Measurements from ENCODE around the gene SLC5A2.
"Not testable (repeated sequence)": the region's sequence is repeated elsewhere in the genome, so short reads cannot be mapped to it uniquely, and the experiment has no call there.

The SLC5A2 gene

GRCh38 chr16:31528523-31529107 is 45.7 kb downstream of the SLC5A2 start:
- DNase-seq (ENCODE audit: low read depth, low spot score), result no peak

- peak; percentile 94 for DNase-seq (ENCODE audit: low read depth, low spot score)
Observed at GRCh38 chr16:31529108-31529936, 46.4 kb downstream of the SLC5A2 start.

DNA sequence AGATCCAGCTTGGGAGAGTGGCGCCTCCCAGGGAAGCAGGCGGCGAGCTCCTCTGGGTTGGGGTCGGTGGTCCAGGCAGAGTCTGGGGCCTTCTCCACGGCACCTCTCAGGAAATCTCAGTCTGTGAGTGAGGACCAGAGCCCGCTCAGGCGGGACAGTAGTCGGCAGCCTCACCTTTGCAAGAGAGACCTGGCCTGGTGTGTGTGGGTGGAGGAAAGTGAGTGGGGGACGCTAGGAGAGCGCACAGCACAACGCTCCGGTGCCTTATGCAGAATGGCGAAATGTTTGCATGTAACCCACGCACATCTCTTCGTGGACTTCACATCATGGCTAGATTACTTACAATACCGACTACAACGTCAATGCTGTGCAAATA is 47.0 kb downstream of the SLC5A2 start:
- no peak for DNase-seq (ENCODE audit: low read depth, low spot score)

DNA sequence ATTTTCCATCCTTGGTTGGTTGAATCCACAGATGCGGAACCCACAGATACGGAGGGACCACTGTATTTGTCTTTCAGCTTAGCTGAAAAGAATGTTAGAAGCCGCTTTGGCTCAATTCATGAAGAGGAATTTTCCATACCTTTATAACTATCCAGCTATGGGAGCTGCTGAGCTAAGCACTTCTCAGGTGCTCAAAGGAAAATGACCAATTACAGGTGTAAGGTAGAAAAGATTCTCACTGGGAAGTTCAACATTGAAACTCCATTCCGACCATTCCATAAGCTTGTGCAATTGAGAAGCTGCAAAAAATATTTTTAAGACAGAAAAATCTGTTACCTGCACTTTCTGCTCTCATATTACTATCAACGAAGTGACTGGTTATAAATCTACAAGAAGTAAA is 47.5 kb downstream of the SLC5A2 start:
- no peak for DNase-seq (ENCODE audit: low read depth, low spot score)

- no peak for DNase-seq (ENCODE audit: low read depth, low spot score)
Observed at GRCh38 chr16:31531096-31531495, 48.2 kb downstream of the SLC5A2 start.

DNA sequence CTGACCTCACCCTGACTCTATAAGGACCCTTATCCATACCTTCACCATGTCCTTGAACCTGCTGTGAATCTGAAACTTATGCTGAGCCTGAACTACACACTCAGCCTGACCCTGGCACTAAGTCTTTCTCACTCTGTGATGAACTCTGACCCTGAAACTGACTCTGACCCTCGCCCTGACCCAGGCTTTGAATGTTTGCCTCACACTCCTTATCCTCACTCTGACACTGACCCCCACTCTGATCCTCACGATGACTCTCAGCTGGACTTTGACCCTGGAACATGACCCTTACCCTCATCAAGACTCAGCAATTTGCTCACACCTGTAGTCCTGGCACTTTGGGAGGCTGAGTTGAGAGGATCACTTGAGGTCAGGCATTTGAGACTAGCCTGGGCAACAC is 49.2 kb downstream of the SLC5A2 start:
- no peak for DNase-seq (ENCODE audit: low read depth, low spot score)

DNA sequence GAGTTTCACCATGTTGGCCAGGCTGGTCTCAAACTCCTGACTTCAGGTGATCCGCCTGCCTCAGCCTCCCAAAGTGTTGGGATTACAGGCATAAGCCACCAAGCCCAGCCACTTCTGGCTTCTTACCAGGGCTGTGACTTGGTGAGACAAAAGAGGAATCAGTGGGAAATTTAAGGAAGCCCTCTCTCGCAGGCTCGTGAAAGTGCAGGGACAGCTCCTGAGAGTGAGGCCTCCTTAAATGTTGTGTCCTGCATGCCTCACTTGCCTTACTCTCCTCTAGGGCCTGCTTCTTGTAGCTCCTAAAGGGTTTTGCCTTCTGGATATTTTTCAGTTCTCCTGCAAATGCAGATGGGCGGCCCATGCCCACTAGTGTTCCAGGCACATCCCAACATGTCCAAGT is 50.0 kb downstream of the SLC5A2 start:
- no peak for DNase-seq (ENCODE audit: low read depth, low spot score)

DNA sequence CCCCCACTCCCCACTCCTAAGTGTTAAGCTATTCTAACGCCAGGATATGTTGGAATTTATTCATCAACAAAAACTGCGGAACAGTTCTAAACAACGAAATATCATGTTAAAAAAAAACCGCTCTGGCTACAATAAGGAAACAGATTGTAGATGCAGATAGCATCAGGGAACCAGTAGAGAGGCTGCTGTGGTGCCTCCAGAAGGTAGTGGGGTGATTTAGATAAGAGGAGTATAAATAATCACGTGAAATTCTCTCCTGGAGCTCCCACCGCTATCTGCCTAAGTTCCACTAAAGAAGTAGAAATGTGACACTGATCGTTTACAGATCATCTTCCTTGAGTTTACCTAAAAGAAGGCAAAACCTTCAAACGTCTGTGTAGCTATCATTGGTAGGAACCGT is 52.8 kb downstream of the SLC5A2 start:
- DNase-seq (ENCODE audit: low read depth, low spot score), result no peak

DNA sequence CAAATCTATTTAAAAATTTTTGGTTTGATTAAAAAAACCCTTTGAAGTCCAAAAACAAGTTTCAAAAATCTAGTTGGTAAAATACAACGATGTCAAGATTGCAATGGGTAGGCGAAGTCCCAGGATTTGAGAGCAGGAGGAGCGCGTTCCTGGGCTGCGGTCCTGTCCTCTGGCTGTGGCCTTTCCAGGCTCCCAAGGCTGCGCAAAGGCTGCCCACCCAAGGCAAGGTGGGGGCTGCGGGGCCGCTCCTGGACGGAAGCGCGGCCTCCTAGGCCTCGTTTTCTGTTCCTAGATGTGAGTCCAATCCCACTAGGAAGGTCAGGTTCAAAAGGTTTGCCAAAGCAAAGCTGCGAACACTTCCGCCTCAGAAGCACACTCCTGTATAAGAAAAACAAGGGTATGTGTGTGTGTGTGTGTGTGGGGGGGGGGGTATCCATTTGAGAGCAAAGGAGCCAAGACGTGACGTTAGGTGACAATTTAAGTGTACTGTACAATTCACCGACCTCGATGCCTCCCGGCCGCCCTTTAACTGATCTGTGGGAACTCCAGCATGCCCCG is 54.0 kb downstream of the SLC5A2 start:
- DNase-seq (ENCODE audit: low read depth, low spot score), result no peak

GRCh38 chr16:31537362-31538242 is 54.7 kb downstream of the SLC5A2 start:
- peak; percentile 62 for DNase-seq (ENCODE audit: low read depth, low spot score)

DNA sequence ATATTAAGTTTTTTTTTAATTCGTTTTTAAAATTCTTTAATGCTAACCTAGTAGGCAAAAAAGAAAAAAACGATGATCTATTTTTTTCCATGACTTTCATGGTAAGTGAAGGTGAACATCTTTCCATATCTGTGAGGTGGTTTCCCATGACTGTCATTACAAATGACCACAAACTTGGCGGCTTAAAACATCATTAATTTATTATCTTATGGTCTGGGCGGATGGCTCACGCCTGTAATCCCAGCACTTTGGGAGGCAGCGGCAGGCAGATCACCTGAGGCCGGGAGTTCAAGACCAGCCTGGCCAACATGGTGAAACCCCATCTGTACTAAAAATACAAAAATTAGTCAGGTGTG is 55.3 kb downstream of the SLC5A2 start:
- DNase-seq (ENCODE audit: low read depth, low spot score), result not testable (repeated sequence)

DNA sequence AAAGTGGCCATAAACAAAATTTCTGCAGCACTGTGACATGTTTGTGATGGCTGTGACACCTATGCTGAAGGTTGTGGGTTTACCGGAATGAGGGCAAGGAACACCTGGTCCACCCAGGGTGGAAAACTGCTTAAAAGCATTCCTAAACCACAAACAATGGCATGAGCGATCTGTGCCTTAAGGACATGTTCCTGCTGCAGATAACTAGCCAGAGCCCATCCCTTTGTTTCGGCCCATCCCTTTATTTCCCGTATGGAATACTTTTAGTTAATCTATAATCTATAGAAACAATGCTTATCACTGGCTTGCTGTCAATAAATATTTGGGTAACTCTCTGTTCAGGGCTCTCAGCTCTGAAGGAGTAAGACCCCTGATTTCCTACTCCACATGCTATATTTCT is 56.8 kb downstream of the SLC5A2 start:
- DNase-seq (ENCODE audit: low read depth, low spot score), result not testable (repeated sequence)

Measured in astrocyte of the hippocampus (primary cell).